ENCODE data around the gene NFAT5.

Gene NFAT5

DNA sequence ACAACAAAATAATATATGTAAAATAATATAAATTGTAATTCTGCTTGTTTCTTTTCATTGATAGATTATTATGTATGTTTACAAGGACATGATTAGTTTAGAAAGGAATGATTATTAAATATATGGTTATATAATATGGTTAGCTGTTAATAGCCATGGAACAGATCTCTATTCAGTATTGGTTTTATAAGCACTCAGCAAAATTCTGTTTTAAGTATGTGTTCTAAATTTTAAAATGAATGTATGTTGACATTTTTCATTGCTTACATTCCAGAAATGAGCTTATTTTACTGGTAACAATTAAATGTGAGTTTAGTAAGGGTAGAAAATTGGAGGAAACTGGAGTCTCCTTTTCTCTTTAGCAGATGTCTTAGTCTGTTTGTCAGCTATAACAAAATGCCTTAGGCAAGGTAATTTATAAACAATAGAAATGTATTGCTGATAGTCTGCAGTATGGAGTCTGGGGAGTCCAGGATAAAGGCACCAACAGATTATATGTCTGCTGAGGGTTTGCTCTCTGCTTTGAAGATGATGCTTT, 45.4 kb downstream of the NFAT5 start:
- Histone ChIP-seq H3K9ac (ENCODE audit: low read depth, low read length) (no peak overlapping the region), H3K4me1 (ENCODE audit: insufficient read depth, low read length) (no peaks in the 10 kb centered on the region), H3K4me3 (ENCODE audit: low read depth in 1 of 2, low read length in 2 of 2) (no peak overlapping the region), H3K27me3 (ENCODE audit: insufficient read depth, low read length, poor library complexity) (no peaks in the 10 kb centered on the region), H3K27ac (ENCODE audit: low read length) (no peak overlapping the region), H3K36me3 (ENCODE audit: insufficient read depth, low read length) (no peaks in the 10 kb centered on the region), H3K9me3 (ENCODE audit: insufficient read depth, low read length, severe bottlenecking) (no peaks in the 10 kb centered on the region), H3K79me2 (ENCODE audit: insufficient read depth, low read length) (peaks cover 53% of the 10 kb centered on the region), H3K4me2 (ENCODE audit: insufficient read depth, low read length) (no peak overlapping the region), H2AFZ (ENCODE audit: low read depth, low read length) (no peak overlapping the region), H4K20me1 (ENCODE audit: insufficient read depth, low read length) (peaks cover 9% of the 10 kb centered on the region; the same call in 1 of the 2 replicates)
- no peak for TF ChIP-seq EZH2 (IDR thresholded peaks at IDR 0.05; ENCODE audit: borderline replicate concordance, low read depth, low read length, severe bottlenecking)
- TF ChIP-seq, protein P1, sequence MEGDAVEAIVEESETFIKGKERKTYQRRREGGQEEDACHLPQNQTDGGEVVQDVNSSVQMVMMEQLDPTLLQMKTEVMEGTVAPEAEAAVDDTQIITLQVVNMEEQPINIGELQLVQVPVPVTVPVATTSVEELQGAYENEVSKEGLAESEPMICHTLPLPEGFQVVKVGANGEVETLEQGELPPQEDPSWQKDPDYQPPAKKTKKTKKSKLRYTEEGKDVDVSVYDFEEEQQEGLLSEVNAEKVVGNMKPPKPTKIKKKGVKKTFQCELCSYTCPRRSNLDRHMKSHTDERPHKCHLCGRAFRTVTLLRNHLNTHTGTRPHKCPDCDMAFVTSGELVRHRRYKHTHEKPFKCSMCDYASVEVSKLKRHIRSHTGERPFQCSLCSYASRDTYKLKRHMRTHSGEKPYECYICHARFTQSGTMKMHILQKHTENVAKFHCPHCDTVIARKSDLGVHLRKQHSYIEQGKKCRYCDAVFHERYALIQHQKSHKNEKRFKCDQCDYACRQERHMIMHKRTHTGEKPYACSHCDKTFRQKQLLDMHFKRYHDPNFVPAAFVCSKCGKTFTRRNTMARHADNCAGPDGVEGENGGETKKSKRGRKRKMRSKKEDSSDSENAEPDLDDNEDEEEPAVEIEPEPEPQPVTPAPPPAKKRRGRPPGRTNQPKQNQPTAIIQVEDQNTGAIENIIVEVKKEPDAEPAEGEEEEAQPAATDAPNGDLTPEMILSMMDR (IDR thresholded peaks at IDR 0.05; ENCODE audit: borderline replicate concordance, extremely low read depth, low read length, poor library complexity, severe bottlenecking): no peak
- DNase-seq (no peak), ATAC-seq (ENCODE audit: insufficient read depth, low read depth) (no peak)

DNA sequence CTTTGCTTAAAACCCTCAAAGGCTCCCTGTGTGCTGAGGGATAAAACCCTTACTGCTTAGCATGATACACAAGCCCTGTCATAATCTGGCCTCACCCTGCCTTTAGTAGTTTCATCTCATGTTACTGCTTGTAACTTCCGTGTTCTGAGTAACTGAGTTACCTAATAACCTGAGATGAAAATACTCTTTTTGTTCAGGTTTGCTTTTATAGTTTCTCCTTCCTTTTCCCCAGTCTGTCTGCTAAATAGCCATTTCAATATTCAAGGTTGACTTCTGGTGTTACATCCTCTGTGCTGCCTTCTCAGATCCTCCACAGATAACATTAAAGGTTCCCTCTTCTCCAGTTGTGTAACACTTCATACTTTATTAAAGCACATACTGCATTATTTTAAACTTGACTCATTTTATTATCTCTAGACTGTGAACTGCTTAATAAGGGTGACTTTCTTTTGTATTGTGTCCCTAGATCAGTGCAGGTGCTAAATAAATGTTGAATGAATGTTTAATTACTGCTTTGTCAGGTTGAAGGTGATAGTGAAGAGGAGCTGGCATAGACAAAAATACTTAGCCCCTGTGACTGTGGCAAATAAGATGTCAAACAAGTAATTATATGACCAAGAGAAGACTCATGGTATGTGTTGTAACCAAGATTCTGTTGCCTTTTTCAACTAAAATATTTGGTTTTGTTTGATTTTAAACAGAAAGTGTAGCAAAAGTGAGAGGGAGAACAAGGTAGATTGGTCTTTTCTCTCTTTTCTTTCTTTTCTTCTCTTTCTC, 47.8 kb downstream of the NFAT5 start:
- Histone ChIP-seq H3K36me3 (ENCODE audit: insufficient read depth, low read length) (no peaks in the 10 kb centered on the region), H3K4me2 (ENCODE audit: insufficient read depth, low read length) (no peak overlapping the region), H3K79me2 (ENCODE audit: insufficient read depth, low read length) (peaks cover 39% of the 10 kb centered on the region), H3K27me3 (ENCODE audit: insufficient read depth, low read length, poor library complexity) (no peaks in the 10 kb centered on the region), H4K20me1 (ENCODE audit: insufficient read depth, low read length) (peaks cover 11% of the 10 kb centered on the region; the same call in 1 of the 2 replicates), H3K9me3 (ENCODE audit: insufficient read depth, low read length, severe bottlenecking) (no peaks in the 10 kb centered on the region), H3K4me1 (ENCODE audit: insufficient read depth, low read length) (no peaks in the 10 kb centered on the region), H2AFZ (ENCODE audit: low read depth, low read length) (no peak overlapping the region), H3K9ac (ENCODE audit: low read depth, low read length) (no peak overlapping the region), H3K4me3 (ENCODE audit: low read depth in 1 of 2, low read length in 2 of 2) (no peak overlapping the region), H3K27ac (ENCODE audit: low read length) (no peak overlapping the region)
- no peak for TF ChIP-seq EZH2 (IDR thresholded peaks at IDR 0.05; ENCODE audit: borderline replicate concordance, low read depth, low read length, severe bottlenecking)
- TF ChIP-seq, protein P1 (IDR thresholded peaks at IDR 0.05; ENCODE audit: borderline replicate concordance, extremely low read depth, low read length, poor library complexity, severe bottlenecking): no peak
- ATAC-seq (ENCODE audit: insufficient read depth, low read depth): no peak
- no peak for DNase-seq

DNA sequence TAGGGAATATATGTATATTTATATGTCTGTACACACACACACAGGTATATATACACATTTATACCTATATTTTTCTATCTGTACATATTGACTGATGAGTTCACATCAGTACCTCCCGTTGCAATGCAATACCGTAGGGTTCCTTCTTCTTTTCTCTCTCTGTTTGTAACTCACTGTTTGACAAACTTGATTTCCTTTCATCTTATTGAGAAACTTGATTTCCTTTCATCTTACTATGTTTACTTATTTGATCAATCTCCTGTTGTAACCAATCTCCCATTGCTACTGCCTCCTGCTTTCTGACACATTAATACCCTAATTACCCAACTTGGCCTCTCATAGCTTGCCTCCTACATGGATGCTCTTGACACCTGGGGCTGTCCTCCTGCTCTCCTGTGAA, 49.8 kb downstream of the NFAT5 start:
- Histone ChIP-seq H3K4me1 (ENCODE audit: insufficient read depth, low read length) (no peaks in the 10 kb centered on the region), H3K36me3 (ENCODE audit: insufficient read depth, low read length) (no peaks in the 10 kb centered on the region), H4K20me1 (ENCODE audit: insufficient read depth, low read length) (peaks cover 9% of the 10 kb centered on the region), H3K9ac (ENCODE audit: low read depth, low read length) (no peak overlapping the region), H3K79me2 (ENCODE audit: insufficient read depth, low read length) (peaks cover 34% of the 10 kb centered on the region), H3K4me3 (ENCODE audit: low read depth in 1 of 2, low read length in 2 of 2) (no peak overlapping the region), H3K4me2 (ENCODE audit: insufficient read depth, low read length) (no peak overlapping the region), H3K27me3 (ENCODE audit: insufficient read depth, low read length, poor library complexity) (no peaks in the 10 kb centered on the region), H3K27ac (ENCODE audit: low read length) (no peak overlapping the region), H3K9me3 (ENCODE audit: insufficient read depth, low read length, severe bottlenecking) (no peaks in the 10 kb centered on the region), H2AFZ (ENCODE audit: low read depth, low read length) (no peak overlapping the region)
- ATAC-seq (ENCODE audit: insufficient read depth, low read depth) (no peak), DNase-seq (no peak)
- TF ChIP-seq, protein P1 (IDR thresholded peaks at IDR 0.05; ENCODE audit: borderline replicate concordance, extremely low read depth, low read length, poor library complexity, severe bottlenecking): no peak
- no peak for TF ChIP-seq EZH2 (IDR thresholded peaks at IDR 0.05; ENCODE audit: borderline replicate concordance, low read depth, low read length, severe bottlenecking)

All from DND-41 (cell line).